Spleen (tissue), 13 donors: ENCODE results near the gene OR5T1. TPM values are rescaled to one million over a fixed set of nuclear protein-coding genes. Genes with fewer than 3 reads are reported as not detected.

ENCODE experiments used
- DNase-seq: peaks from one replicate; pipeline ENCODE4 v3.0.0-alpha.2; 2020
- H3K27ac ChIP-seq, 8 donors: fragments of 200-600 bp; sonication (generic) in 7 of 8; 1 replicate in 4 of 8; 2 replicates in 4 of 8; pipeline versions ENCODE4 v1.5.0 to v1.8.0; 2016 to 2021; ENCODE audit warnings: inconsistent platforms in 4 of 8, mild to moderate bottlenecking in 4 of 8, moderate library complexity in 1 of 8
- H3K27me3 ChIP-seq, 7 donors: fragments of 200-600 bp; sonication (generic) in 6 of 7; replicated peaks in 1 of 7; 1 replicate in 4 of 7; 2 replicates in 3 of 7; pipeline versions ENCODE4 v1.5.0 to v1.8.0; 2016 to 2021; ENCODE audit warnings: inconsistent platforms in 3 of 7, mild to moderate bottlenecking in 1 of 7
- H3K36me3 ChIP-seq, 6 donors: fragments of 200-600 bp; sonication (generic) in 5 of 6; 1 replicate in 4 of 6; 2 replicates in 2 of 6; pipeline versions ENCODE4 v1.5.0 to v1.8.0; 2016 to 2021; ENCODE audit warnings: inconsistent platforms in 2 of 6
- H3K4me1 ChIP-seq, 6 donors: fragments of 200-600 bp; sonication (generic) in 5 of 6; 1 replicate in 3 of 6; 2 replicates in 3 of 6; pipeline versions ENCODE4 v1.5.0 to v1.8.0; 2016 to 2021; ENCODE audit warnings: inconsistent platforms in 3 of 6
- H3K4me3 ChIP-seq, 8 donors: fragments of 200-600 bp; sonication (generic) in 7 of 8; 1 replicate in 4 of 8; 2 replicates in 4 of 8; pipeline versions ENCODE4 v1.5.0 to v1.8.0; 2016 to 2021; ENCODE audit warnings: inconsistent platforms in 4 of 8, mild to moderate bottlenecking in 4 of 8, moderate library complexity in 2 of 8
- H3K9me3 ChIP-seq, 8 donors: fragments of 200-600 bp; sonication (generic) in 7 of 8; 1 replicate in 4 of 8; 2 replicates in 4 of 8; pipeline versions ENCODE4 v1.5.0 to v1.8.0; 2016 to 2021; ENCODE audit warnings: inconsistent platforms in 4 of 8
- POLR2A ChIP-seq, 3 donors: fragments of 450-650 bp; IDR thresholded peaks; one replicate each; pipeline ENCODE4 v1.5.1; 2017; ENCODE audit warnings: antibody characterized with exemption in 3 of 3, mild to moderate bottlenecking in 1 of 3
- POLR2AphosphoS5 ChIP-seq, 3 donors: sonication (generic); formaldehyde crosslinking; IDR thresholded peaks; one replicate each; pipeline ENCODE4 v1.5.1; 2017; ENCODE audit warnings: antibody characterized with exemption in 3 of 3
- WGBS, 5 donors: extraction: QIAGEN DNeasy Blood & Tissue Kit in 3 of 5; methylation state at CpG; one replicate each; pipeline versions ENCODE4 v1.1.5 to v1.1.7; 2013 to 2018; 5-methylcytosine and 5-hydroxymethylcytosine counted together
- intact Hi-C: fragments of 100-400 bp; cut with DNase I; formaldehyde crosslinking; loops from one replicate; pipeline ENCODE4 v1.15.0; 2023; ENCODE audit warnings: low total_unique reads
- long read RNA-seq, 2 donors: transcript quantifications; one replicate each; lab custom pipeline, GENCODE V29; 2026
- polyA plus RNA-seq, 3 donors: library from polyadenylated mRNA; stranded (reverse); fragments of 200-250 nt; gene quantifications; one replicate each; pipeline ENCODE4 v1.2.1, GENCODE V29; 2013
- total RNA-seq, 7 donors: library from RNA; depleted of rRNA in 3 of 7; stranded (reverse); fragments of >200 nt in 3 of 7; fragmentation: NEBNext Ultra II Directional in 4 of 7; extraction: Animal tissue kit (Norgen Biotek cat#: 25700) in 4 of 7; gene quantifications; one replicate each; pipeline versions ENCODE4 v1.1.0 to v1.2.1, GENCODE V29; 2016 to 2021
- TF ChIP-seq, protein P1 (sequence below), 11 experiments: fragments of 200-600 bp in 7 of 11; fragments of 450-650 bp in 4 of 11; sonication (generic) in 4 of 11; IDR thresholded peaks in 8 of 11; conservative IDR thresholded peaks in 3 of 11; 1 replicate in 7 of 11; 2 replicates in 4 of 11; pipeline versions ENCODE4 v1.4.0 to v1.8.0; 2016 to 2021; ENCODE audit warnings: antibody characterized with exemption in 11 of 11, inconsistent platforms in 4 of 11, mild to moderate bottlenecking in 1 of 11
- donor health status: healthy with polysubstance abuse.
- donor health status: DM: no; HTN: no; CAD: no; lungs with moderate emphysema.
- donor health status: DM: no; HTN: no; CAD: no.
- donor health status: Bipolar disorder and iron deficiency.
- donor health status: healthy.
- donor health status: DM: no; HTN: no; CAD: no.
- donor health status: DM: yes; HTN: yes; CAD: no.

OR5T1 gene
- total RNA-seq (not detected), polyA plus RNA-seq (not detected)
- long read RNA-seq, donor 1, result 0 reads
- long read RNA-seq, donor 2, result 0 reads

DNA sequence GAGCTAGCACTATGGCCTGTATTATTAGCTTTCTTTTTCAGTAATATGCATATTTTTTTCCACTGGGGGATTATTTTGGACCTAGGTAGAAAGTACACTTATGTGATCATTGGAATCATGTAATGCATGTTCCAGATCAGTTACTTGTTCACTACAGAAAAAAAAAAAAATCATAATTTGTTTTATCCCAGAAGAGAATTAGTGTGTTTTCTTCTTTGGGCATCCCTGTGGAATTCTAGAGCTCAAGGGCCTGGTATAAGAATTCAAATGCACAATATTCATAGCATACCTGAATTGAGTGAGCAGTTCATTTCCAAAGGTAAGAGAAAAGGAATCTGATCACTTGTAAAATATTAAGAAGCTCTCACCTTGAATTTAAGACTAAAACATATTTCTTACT lies at the start of gene OR5T1:
OR5T1 (plus strand) TSS at position 301 of the 400 bp plus-strand sequence. CDS start 1,485 bp downstream, outside the sequence.
- no peak for DNase-seq
- Histone ChIP-seq H3K4me3 (no peak within 1 kb of the TSS), H3K27ac (no peak within 1 kb of the TSS), H3K27me3 (no peaks in the 10 kb centered on the region), H3K4me1 (no peaks in the 10 kb centered on the region), H3K9me3 (peaks cover 2 to 44% (median 19%) of the 10 kb centered on the region in 8 donors), H3K36me3 (no peaks in the 10 kb centered on the region)
- TF ChIP-seq POLR2AphosphoS5 (IDR thresholded peaks at IDR 0.05), result no peak
- TF ChIP-seq, protein P1, sequence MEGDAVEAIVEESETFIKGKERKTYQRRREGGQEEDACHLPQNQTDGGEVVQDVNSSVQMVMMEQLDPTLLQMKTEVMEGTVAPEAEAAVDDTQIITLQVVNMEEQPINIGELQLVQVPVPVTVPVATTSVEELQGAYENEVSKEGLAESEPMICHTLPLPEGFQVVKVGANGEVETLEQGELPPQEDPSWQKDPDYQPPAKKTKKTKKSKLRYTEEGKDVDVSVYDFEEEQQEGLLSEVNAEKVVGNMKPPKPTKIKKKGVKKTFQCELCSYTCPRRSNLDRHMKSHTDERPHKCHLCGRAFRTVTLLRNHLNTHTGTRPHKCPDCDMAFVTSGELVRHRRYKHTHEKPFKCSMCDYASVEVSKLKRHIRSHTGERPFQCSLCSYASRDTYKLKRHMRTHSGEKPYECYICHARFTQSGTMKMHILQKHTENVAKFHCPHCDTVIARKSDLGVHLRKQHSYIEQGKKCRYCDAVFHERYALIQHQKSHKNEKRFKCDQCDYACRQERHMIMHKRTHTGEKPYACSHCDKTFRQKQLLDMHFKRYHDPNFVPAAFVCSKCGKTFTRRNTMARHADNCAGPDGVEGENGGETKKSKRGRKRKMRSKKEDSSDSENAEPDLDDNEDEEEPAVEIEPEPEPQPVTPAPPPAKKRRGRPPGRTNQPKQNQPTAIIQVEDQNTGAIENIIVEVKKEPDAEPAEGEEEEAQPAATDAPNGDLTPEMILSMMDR (IDR thresholded peaks at IDR 0.05 in 8 of 11, conservative IDR thresholded peaks at IDR 0.05 in 3 of 11), result no peak
- TF ChIP-seq POLR2A (IDR thresholded peaks at IDR 0.05), result no peak
- intact Hi-C loops, result no loop called here

DNA sequence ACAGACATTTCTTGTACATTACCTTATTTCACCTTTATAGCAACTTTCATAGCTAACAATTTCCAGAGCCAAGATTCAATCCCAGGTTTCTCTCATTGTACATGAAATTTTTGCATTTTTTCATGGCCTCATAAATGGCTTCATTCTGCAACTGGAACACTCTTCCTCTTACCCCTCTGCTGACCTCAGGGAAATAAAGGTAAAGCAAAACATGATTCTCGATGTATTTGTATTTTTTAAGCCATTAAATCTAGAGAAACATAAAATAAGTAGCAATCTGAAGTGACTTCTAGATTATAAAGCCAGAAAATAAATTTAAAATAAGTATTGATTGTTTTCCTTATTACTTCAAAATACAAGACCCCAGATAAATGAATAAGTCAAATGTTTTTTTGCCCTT lies 39.8 kb upstream of the OR5T1 start, which contains the start of gene OR5T2:
OR5T2 (minus strand) TSS at position 101 of the 400 bp plus-strand sequence. CDS start 1,193 bp downstream, outside the sequence.
- Histone ChIP-seq H3K27me3 (no peaks in the 10 kb centered on the region), H3K27ac (no peak within 1 kb of the TSS), H3K4me1 (no peaks in the 10 kb centered on the region), H3K36me3 (no peaks in the 10 kb centered on the region), H3K4me3 (no peak within 1 kb of the TSS), H3K9me3 (peaks cover 0 to 43% (median 22%) of the 10 kb centered on the region in 8 donors)
- WGBS, 5 donors, result 45 to 61% (median 47%) methylated on average over 1 of the region's 1 CpG
- intact Hi-C loops, result no loop called here
- TF ChIP-seq POLR2A (IDR thresholded peaks at IDR 0.05) (no peak), POLR2AphosphoS5 (IDR thresholded peaks at IDR 0.05) (no peak)
- TF ChIP-seq, protein P1 (IDR thresholded peaks at IDR 0.05 in 8 of 11, conservative IDR thresholded peaks at IDR 0.05 in 3 of 11), result no peak
- DNase-seq, result no peak

DNA sequence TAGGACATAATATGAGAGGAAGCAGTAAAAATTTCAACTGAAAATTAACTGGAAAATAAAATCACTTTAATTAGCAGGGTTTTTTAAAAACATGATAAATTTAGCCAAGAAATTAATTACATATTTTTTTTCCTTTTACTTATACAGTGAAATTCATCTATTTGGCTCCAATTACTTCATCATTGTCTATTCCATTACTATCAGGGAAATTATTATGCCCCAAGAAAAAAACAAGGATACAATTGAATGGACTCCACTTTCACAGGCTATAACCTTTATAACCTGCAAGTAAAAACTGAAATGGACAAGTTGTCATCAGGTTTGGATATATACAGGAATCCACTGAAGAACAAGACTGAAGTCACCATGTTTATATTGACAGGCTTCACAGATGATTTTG lies 22.0 kb upstream of the OR5T1 start, which contains the start of gene OR5T3:
OR5T3 (plus strand) TSS at position 301 of the 400 bp plus-strand sequence; CDS start at position 301, 0 bp downstream.
- Histone ChIP-seq H3K36me3 (no peaks in the 10 kb centered on the region), H3K4me1 (no peaks in the 10 kb centered on the region), H3K27me3 (no peaks in the 10 kb centered on the region), H3K4me3 (no peak within 1 kb of the TSS), H3K9me3 (peaks cover 0 to 28% (median 8%) of the 10 kb centered on the region in 8 donors), H3K27ac (no peak within 1 kb of the TSS)
- no peak for DNase-seq
- TF ChIP-seq, protein P1 (IDR thresholded peaks at IDR 0.05 in 8 of 11, conservative IDR thresholded peaks at IDR 0.05 in 3 of 11), result no peak
- TF ChIP-seq POLR2A (IDR thresholded peaks at IDR 0.05) (no peak), POLR2AphosphoS5 (IDR thresholded peaks at IDR 0.05) (no peak)
- intact Hi-C loops, result no loop called here

DNA sequence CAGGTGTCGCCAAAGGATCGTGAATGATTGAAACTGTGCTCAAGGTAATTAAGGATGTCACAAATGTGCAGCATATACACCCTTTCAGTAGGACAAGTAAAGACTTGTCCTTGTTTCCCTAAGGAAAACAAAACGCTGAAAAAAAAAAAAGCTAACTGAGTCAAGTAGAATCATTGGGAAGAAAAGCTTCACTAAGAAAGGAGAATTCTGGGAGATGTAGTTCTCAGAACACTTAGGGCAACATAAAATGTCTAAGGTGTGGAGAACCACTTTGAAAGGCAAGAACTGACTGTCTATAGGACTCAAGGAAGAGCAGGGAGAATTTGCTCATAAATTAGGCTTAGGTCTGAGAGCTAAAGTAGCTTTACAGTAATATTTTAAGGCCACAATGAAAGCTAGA lies 2.9 kb upstream of the OR5T1 start:
- H3K4me1 ChIP-seq, result no peaks in the 10 kb centered on the region
- peaks cover 2 to 46% (median 33%) of the 10 kb centered on the region in 8 donors for H3K9me3 ChIP-seq
- WGBS, 5 donors, result 61 to 72% (median 67%) methylated on average over 3 of the region's 3 CpGs
- no peak overlapping the region for H3K4me3 ChIP-seq
- no peak for TF ChIP-seq POLR2A (IDR thresholded peaks at IDR 0.05)
- TF ChIP-seq POLR2AphosphoS5 (IDR thresholded peaks at IDR 0.05), result no peak
- TF ChIP-seq, protein P1 (IDR thresholded peaks at IDR 0.05 in 8 of 11, conservative IDR thresholded peaks at IDR 0.05 in 3 of 11), result no peak
- intact Hi-C loops, result no loop called here
- no peaks in the 10 kb centered on the region for H3K27me3 ChIP-seq
- H3K27ac ChIP-seq, result no peak overlapping the region
- no peaks in the 10 kb centered on the region for H3K36me3 ChIP-seq
- no peak for DNase-seq
